Fibroblast of lung (primary cell): ENCODE results near the gene NMT1.

ENCODE experiments used
- EZH2 ChIP-seq: IDR thresholded peaks from 2 replicates; pipeline ENCODE4 v1.5.1; 2012; ENCODE audit warnings: low read length, control low read depth, mild to moderate bottlenecking; ENCODE audit errors: missing control alignments
- TF ChIP-seq, protein P1 (sequence below), 2 donors: IDR thresholded peaks in 1 of 2; conservative IDR thresholded peaks in 1 of 2; 1 replicate in 1 of 2; 2 replicates in 1 of 2; pipeline ENCODE4 v1.5.1; 2011 to 2012; ENCODE audit warnings: low read length in 2 of 2, control low read depth in 1 of 2, inconsistent platforms in 1 of 2, low read depth in 1 of 2, mild to moderate bottlenecking in 1 of 2

DNA sequence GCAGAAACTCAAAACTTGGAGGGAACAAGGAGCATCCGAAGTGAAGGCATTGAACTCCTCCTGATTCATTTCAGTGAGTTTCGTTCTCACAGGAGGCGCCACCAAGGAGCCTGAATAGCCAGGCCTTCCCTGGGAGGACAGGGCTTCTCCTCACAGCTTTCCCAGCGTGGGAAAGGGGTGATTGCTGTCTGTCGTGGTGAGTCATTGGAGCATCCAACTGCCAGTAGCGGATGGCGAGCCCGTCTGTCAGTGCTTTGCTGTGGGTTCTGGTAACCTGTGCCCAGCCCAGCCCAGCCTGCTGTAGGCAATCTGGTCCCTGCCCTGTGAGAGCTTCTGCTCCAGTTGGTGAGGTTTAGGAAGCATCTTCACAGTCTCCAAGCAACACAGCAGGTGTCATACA lies 42.9 kb downstream of the NMT1 start:
- no peak for TF ChIP-seq EZH2
- TF ChIP-seq, protein P1, sequence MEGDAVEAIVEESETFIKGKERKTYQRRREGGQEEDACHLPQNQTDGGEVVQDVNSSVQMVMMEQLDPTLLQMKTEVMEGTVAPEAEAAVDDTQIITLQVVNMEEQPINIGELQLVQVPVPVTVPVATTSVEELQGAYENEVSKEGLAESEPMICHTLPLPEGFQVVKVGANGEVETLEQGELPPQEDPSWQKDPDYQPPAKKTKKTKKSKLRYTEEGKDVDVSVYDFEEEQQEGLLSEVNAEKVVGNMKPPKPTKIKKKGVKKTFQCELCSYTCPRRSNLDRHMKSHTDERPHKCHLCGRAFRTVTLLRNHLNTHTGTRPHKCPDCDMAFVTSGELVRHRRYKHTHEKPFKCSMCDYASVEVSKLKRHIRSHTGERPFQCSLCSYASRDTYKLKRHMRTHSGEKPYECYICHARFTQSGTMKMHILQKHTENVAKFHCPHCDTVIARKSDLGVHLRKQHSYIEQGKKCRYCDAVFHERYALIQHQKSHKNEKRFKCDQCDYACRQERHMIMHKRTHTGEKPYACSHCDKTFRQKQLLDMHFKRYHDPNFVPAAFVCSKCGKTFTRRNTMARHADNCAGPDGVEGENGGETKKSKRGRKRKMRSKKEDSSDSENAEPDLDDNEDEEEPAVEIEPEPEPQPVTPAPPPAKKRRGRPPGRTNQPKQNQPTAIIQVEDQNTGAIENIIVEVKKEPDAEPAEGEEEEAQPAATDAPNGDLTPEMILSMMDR (conservative IDR thresholded peaks at IDR 0.05 in 1 of 2, IDR thresholded peaks at IDR 0.05 in 1 of 2; ENCODE audit: low read depth in 1 of 2, low read length in 2 of 2), result no peak
